Measurements from ENCODE around the gene RIMBP3C.
"Not testable (repeated sequence)": the region's sequence is repeated elsewhere in the genome, so short reads cannot be mapped to it uniquely, and the experiment has no call there.

Gene RIMBP3C

GRCh38 chr22:21526705-21527500 is 24.4 kb downstream of the RIMBP3C start:
- DNase-seq = not testable (repeated sequence)

- DNase-seq = not testable (repeated sequence)
Measured at GRCh38 chr22:21516970-21517764, 34.1 kb downstream of the RIMBP3C start.

GRCh38 chr22:21516522-21516921 is 34.7 kb downstream of the RIMBP3C start:
- not testable (repeated sequence) for DNase-seq

- DNase-seq = not testable (repeated sequence)
Measured at GRCh38 chr22:21515234-21515633, 36.0 kb downstream of the RIMBP3C start.

- not testable (repeated sequence) for DNase-seq
Measured at GRCh38 chr22:21514117-21514516, 37.1 kb downstream of the RIMBP3C start.

- DNase-seq = not testable (repeated sequence)
Measured at GRCh38 chr22:21512022-21512421, 39.2 kb downstream of the RIMBP3C start.

GRCh38 chr22:21510397-21510796 is 40.9 kb downstream of the RIMBP3C start:
- not testable (repeated sequence) for DNase-seq

- not testable (repeated sequence) for DNase-seq
Measured at GRCh38 chr22:21499623-21500506, 51.4 kb downstream of the RIMBP3C start.

- DNase-seq = not testable (repeated sequence)
Measured at GRCh38 chr22:21498489-21498888, 52.8 kb downstream of the RIMBP3C start.

GRCh38 chr22:21497984-21498383 is 53.3 kb downstream of the RIMBP3C start:
- not testable (repeated sequence) for DNase-seq
